ENCODE data around the gene GRK5.

GRK5 gene

DNA sequence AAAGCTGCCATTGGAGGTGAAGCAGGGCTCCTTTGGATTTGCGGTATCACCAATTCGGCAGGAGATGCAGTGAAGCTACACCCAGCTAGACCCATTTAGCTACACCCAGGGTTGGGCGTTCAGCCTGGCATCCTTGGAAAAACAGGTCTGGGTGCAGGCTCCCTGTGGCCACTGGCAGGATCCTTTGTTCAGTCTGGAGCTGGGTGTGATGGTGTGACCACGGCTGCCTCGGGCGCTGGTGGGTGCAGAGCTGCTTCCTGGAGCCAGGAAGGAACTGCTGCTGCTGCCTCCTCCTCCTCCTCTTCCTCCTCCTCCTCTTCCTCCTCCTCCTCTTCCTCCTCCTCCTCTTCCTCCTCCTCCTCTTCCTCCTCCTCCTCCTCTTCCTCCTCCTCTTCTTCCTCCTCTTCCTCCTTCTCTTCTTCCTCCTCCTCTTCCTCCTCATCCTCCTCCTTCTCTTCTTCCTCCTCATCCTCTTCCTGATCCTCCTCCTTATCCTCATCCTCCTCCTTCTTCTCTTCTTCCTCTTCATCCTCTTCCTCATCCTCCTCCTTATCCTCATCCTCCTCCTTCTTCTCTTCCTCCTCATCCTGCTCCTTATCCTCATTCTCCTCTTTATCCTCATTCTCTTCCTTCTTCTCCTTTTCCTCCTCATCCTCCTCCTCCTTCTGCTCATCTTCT, 84.0 kb downstream of the GRK5 start:
- Histone ChIP-seq H3K27ac (ENCODE audit: low read depth, low read length) (no peak overlapping the region), H3K4me1 (ENCODE audit: insufficient read depth, low read length) (peaks cover 33% of the 10 kb centered on the region), H3K9ac (ENCODE audit: low read length) (no peak overlapping the region), H3K27me3 (ENCODE audit: control insufficient read depth in 1 of 2, insufficient read depth in 2 of 2, low read length in 2 of 2) (no peaks in the 10 kb centered on the region), H3K4me3 (ENCODE audit: low read depth in 1 of 2, low read length in 2 of 2) (no peak overlapping the region), H3K36me3 (ENCODE audit: insufficient read depth, low read length) (no peaks in the 10 kb centered on the region), H3K9me3 (ENCODE audit: low read length) (no peaks in the 10 kb centered on the region)

DNA sequence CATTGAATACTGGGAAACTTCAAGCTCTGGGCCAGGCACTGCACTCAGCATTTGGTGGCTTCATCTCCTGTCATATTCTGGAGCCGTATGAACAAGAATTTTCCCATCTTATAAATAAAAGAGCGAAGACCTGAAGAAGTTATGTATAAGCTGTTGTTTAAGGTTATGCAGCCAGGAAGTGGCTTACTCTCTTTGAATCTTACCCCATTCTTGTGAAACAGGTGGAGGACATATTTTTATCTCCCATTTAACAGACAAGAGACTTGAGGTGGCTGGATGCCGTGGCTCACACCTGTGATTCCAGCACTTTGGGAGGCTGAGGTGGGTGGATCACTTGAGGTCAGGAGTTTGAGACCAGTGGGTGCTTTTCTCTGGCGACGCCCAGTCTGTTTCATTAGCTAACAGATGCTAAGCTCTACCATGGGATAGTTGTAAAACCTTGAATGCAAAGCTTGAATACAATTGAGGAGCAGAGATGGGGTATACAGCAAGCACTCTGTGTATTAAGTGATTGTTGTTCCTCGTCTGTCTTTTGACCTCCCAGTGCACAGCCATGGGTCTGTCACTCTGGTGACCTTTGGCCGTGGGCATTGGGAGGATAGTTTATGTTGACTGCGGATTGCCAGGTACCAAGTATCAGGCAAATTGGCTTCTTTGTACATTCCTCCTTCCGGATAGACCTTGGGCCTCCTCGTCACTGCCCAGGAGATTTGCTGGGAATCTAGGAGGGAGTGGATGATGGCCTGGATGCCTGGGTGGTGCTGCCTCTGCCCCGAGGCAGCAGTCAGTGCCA, 85.8 kb downstream of the GRK5 start:
- no peaks in the 10 kb centered on the region for H3K36me3 ChIP-seq (ENCODE audit: insufficient read depth, low read length)
- H3K4me1 ChIP-seq (ENCODE audit: insufficient read depth, low read length) = peaks cover 25% of the 10 kb centered on the region
- H3K27me3 ChIP-seq (ENCODE audit: control insufficient read depth in 1 of 2, insufficient read depth in 2 of 2, low read length in 2 of 2) = no peaks in the 10 kb centered on the region
- H3K4me3 ChIP-seq (ENCODE audit: low read depth in 1 of 2, low read length in 2 of 2) = no peak overlapping the region
- H3K9me3 ChIP-seq (ENCODE audit: low read length) = no peaks in the 10 kb centered on the region
- no peak overlapping the region for H3K27ac ChIP-seq (ENCODE audit: low read depth, low read length)
- no peak overlapping the region for H3K9ac ChIP-seq (ENCODE audit: low read length)

DNA sequence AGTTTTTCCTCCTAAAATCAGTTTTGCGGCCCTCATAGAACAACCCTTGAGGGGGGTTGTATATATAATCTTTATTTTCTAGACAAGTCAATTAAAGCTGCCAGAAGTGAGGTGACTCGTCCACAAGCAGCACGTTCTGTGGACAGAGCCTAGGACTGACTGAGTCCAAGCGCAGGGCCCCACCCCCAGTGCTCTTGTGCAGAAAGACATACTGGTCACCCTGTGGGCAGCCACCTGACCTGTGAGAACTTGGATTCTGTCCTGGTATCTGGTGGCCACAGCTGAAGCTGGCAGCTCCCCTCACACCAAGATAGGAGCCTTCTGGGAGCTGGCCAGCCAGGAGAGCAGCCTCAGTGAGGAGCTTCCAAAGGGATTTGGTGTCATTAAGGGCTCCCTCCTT, 89.3 kb downstream of the GRK5 start:
- Histone ChIP-seq H3K4me1 (ENCODE audit: insufficient read depth, low read length) (peaks cover 31% of the 10 kb centered on the region), H3K4me3 (ENCODE audit: low read depth in 1 of 2, low read length in 2 of 2) (no peak overlapping the region), H3K9ac (ENCODE audit: low read length) (no peak overlapping the region), H3K27me3 (ENCODE audit: control insufficient read depth in 1 of 2, insufficient read depth in 2 of 2, low read length in 2 of 2) (no peaks in the 10 kb centered on the region), H3K36me3 (ENCODE audit: insufficient read depth, low read length) (no peaks in the 10 kb centered on the region), H3K9me3 (ENCODE audit: low read length) (no peaks in the 10 kb centered on the region), H3K27ac (ENCODE audit: low read depth, low read length) (no peak overlapping the region)

DNA sequence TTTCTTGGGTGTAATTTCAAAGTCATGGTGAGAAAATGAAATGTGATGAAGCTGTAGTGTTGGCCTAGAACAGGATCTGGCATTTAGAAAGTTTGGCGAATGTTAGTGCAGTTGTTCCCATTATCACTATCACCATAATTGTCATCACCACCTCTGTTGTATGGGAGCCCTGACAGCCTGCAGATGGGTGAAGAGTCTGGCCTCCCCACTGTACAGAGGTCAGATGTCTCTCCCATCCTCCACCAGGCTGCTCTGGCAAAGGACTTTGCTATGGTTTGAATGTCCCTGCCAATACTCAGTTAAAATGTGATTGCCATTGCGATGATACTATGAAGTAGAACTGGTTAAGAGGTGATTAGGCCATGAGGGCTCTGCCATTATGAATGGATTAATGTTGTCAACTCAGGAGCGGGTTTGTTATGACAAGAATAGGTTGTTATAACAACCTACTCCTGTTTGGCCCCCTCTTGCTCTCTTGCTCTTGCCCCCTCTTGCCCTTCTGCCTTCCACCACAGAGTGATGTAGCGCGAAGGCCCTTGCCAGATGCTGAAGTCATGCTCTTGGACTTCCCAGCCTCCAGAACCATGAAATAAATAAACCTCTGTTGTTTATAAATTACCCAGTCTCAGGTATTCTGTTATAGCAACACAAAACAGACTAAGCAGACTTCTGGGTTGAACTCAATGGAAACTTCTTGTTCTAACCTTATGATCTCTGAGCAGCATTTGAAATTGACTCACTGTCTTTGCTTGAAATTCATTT, 90.0 kb downstream of the GRK5 start:
- H3K27me3 ChIP-seq (ENCODE audit: control insufficient read depth in 1 of 2, insufficient read depth in 2 of 2, low read length in 2 of 2) = no peaks in the 10 kb centered on the region
- no peak overlapping the region for H3K4me3 ChIP-seq (ENCODE audit: low read depth in 1 of 2, low read length in 2 of 2)
- no peaks in the 10 kb centered on the region for H3K36me3 ChIP-seq (ENCODE audit: insufficient read depth, low read length)
- H3K27ac ChIP-seq (ENCODE audit: low read depth, low read length) = peak overlapping the region; percentile 29
- H3K9me3 ChIP-seq (ENCODE audit: low read length) = no peaks in the 10 kb centered on the region
- H3K9ac ChIP-seq (ENCODE audit: low read length) = no peak overlapping the region
- peaks cover 38% of the 10 kb centered on the region for H3K4me1 ChIP-seq (ENCODE audit: insufficient read depth, low read length)

DNA sequence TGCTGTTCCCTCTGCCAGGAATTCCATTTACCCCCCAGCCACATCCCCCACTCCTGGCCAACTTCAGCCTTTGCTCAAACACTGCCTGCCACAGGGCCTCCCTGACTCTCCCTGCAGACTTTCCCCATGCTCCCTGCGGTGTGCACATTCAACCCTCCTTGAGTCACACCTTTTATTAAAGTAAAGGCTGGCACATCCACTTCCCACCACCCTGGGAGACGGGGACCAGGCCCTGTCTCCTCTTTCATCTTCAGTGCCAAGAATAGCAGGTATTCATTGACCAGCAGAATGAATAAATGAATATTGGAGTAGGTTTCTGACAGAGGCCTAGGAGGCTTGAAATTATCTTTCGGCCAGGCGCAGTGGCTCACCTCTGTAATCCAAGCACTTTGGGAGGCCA, 91.4 kb downstream of the GRK5 start:
- Histone ChIP-seq H3K4me3 (ENCODE audit: low read depth in 1 of 2, low read length in 2 of 2) (no peak overlapping the region), H3K36me3 (ENCODE audit: insufficient read depth, low read length) (no peaks in the 10 kb centered on the region), H3K4me1 (ENCODE audit: insufficient read depth, low read length) (peaks cover 44% of the 10 kb centered on the region), H3K27me3 (ENCODE audit: control insufficient read depth in 1 of 2, insufficient read depth in 2 of 2, low read length in 2 of 2) (no peaks in the 10 kb centered on the region), H3K27ac (ENCODE audit: low read depth, low read length) (no peak overlapping the region), H3K9me3 (ENCODE audit: low read length) (no peaks in the 10 kb centered on the region), H3K9ac (ENCODE audit: low read length) (no peak overlapping the region)

DNA sequence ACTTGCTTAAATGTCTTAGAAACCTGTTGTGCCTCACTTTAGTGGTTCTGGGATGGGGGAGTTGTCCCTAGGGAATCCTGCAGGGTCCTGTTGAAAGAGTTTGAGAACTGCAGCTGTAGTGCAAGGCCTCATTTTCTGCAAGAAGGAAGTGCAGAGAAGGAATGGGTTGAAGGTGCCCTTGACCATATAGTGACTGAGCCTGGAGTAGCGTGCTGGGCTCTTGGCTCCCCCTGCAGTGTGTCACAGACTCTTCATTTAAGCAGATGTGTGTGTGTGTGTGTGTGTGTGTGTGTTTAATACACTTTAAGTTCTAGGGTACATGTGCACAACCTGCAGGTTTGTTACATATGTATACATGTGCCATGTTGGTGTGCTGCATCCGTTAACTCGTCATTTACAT, 92.2 kb downstream of the GRK5 start:
- Histone ChIP-seq H3K4me3 (ENCODE audit: low read depth in 1 of 2, low read length in 2 of 2) (no peak overlapping the region), H3K4me1 (ENCODE audit: insufficient read depth, low read length) (peaks cover 44% of the 10 kb centered on the region), H3K27me3 (ENCODE audit: control insufficient read depth in 1 of 2, insufficient read depth in 2 of 2, low read length in 2 of 2) (no peaks in the 10 kb centered on the region), H3K36me3 (ENCODE audit: insufficient read depth, low read length) (no peaks in the 10 kb centered on the region), H3K9me3 (ENCODE audit: low read length) (no peaks in the 10 kb centered on the region), H3K27ac (ENCODE audit: low read depth, low read length) (peak overlapping the region; percentile 17), H3K9ac (ENCODE audit: low read length) (no peak overlapping the region)

DNA sequence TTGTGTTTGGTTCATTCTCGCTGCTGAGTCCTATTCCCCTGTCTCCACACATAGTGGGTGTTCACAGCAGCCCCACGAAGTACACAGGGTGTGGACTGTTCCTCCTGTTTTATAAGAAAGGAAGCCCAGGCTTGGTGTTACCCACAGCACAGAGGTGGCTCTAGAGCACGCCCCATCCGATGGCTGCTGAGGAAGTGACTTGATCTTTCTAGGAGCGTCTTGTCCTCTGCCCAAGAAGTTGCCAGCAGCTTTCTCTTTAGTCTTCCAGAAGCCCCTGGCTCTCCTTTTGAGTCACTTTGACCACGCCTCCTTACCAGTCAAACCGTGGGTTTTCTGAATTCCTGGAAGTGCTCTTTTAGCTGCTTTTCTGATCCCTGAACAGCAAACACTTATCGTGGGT, 94.0 kb downstream of the GRK5 start:
- no peaks in the 10 kb centered on the region for H3K27me3 ChIP-seq (ENCODE audit: control insufficient read depth in 1 of 2, insufficient read depth in 2 of 2, low read length in 2 of 2)
- no peak overlapping the region for H3K9ac ChIP-seq (ENCODE audit: low read length)
- H3K4me3 ChIP-seq (ENCODE audit: low read depth in 1 of 2, low read length in 2 of 2) = no peak overlapping the region
- no peak overlapping the region for H3K27ac ChIP-seq (ENCODE audit: low read depth, low read length)
- no peaks in the 10 kb centered on the region for H3K9me3 ChIP-seq (ENCODE audit: low read length)
- H3K4me1 ChIP-seq (ENCODE audit: insufficient read depth, low read length) = peaks cover 62% of the 10 kb centered on the region
- H3K36me3 ChIP-seq (ENCODE audit: insufficient read depth, low read length) = no peaks in the 10 kb centered on the region

DNA sequence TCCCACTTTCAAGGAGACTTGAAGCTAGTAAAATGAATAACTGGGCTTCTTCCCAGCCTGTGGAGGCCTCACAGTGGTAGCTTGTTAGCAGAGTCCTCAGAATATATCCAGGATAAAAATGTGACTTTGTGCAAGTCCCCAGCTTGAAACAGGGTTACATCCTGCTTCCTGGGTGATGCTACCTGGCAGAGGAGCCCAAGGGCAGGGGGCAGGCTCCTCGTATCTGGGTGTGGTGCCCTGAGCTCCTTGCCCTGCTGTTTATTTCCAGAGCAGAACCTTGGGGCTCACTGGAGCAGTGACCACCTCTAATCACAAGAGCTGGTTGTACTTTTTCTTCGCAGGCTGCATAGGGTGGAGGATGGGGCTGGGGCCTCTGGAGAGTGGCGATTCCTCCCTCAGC, 94.8 kb downstream of the GRK5 start:
- Histone ChIP-seq H3K27ac (ENCODE audit: low read depth, low read length) (peak overlapping the region; percentile 3), H3K27me3 (ENCODE audit: control insufficient read depth in 1 of 2, insufficient read depth in 2 of 2, low read length in 2 of 2) (no peaks in the 10 kb centered on the region), H3K9ac (ENCODE audit: low read length) (no peak overlapping the region), H3K4me1 (ENCODE audit: insufficient read depth, low read length) (peaks cover 70% of the 10 kb centered on the region), H3K9me3 (ENCODE audit: low read length) (no peaks in the 10 kb centered on the region), H3K36me3 (ENCODE audit: insufficient read depth, low read length) (no peaks in the 10 kb centered on the region), H3K4me3 (ENCODE audit: low read depth in 1 of 2, low read length in 2 of 2) (no peak overlapping the region)

DNA sequence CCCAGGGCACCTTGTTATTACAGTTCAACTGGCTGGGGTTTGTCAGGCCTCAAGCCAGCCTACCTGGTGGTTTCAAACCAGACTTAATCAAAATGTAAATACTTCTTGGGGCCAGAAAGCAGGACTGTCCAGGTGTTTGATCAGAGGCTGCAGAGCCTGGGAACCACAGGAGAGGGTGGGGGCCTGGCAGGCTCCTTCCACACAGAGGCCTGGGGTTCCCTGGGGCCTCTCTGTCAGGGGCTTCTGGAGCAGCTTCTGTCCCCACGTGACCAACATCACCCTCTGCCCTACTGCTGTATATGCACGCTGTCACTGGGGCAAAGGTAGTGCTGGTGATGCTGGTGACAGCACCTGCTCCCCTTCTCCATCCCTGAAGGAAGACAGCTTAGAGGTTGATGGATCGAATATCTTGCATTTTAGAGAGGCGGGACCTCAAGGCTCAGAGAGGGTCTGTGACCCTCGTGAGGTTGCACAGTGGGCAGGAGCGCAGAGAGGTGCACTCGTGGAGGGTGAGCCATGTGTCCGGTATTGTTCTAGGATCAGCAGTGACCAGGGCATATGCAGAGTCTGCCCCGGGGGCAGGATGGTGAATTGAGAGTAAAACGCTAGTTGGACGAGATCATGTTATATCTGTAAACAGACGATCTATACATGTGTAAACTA, 95.4 kb downstream of the GRK5 start:
- H3K9me3 ChIP-seq (ENCODE audit: low read length) = no peaks in the 10 kb centered on the region
- no peak overlapping the region for H3K4me3 ChIP-seq (ENCODE audit: low read depth in 1 of 2, low read length in 2 of 2)
- H3K27me3 ChIP-seq (ENCODE audit: control insufficient read depth in 1 of 2, insufficient read depth in 2 of 2, low read length in 2 of 2) = no peaks in the 10 kb centered on the region
- H3K9ac ChIP-seq (ENCODE audit: low read length) = no peak overlapping the region
- H3K4me1 ChIP-seq (ENCODE audit: insufficient read depth, low read length) = peaks cover 72% of the 10 kb centered on the region
- H3K36me3 ChIP-seq (ENCODE audit: insufficient read depth, low read length) = no peaks in the 10 kb centered on the region
- peak overlapping the region; percentile 3 for H3K27ac ChIP-seq (ENCODE audit: low read depth, low read length)

DNA sequence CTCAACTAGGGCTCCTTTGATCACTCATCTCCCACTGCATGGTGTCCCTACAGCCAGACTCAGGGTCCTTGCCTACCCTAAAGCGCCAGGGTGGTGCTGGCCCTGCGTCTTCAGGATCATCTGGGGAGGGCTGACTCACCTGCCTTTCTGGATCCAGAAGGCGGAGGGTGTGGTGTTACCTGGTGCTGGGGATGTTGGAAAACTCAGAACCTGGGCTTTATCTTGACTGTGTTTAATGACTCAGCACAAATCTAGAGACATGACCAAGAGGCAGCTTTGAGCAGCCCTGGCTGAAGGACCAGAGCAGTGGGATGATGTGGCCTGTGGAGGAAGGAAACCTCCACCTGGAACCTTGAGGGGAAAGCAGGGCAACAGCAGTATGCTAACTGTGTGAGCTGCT, 96.5 kb downstream of the GRK5 start:
- H3K27ac ChIP-seq (ENCODE audit: low read depth, low read length) = no peak overlapping the region

DNA sequence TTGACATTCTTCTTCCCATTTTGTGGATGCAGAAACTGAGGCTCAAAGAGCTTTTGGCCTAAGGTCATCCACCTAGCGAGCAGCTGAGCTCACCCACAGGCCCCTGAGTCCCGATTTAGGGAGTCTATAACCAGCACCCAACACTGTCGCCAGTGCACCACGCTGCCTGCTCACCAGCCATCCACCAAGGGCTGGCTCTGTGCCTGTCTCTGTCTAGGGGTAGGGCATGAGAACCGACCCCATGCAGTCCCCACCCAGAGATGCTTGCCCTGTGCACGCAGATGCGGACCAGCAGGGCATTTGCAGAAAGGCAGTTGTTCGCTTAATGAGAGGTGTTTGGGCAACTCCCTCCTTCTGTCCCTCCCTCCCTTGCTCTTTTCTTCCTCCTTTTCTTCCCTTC, 97.2 kb downstream of the GRK5 start:
- peaks cover 62% of the 10 kb centered on the region for H3K4me1 ChIP-seq (ENCODE audit: insufficient read depth, low read length)
- H3K36me3 ChIP-seq (ENCODE audit: insufficient read depth, low read length) = no peaks in the 10 kb centered on the region
- H3K27ac ChIP-seq (ENCODE audit: low read depth, low read length) = no peak overlapping the region
- H3K9me3 ChIP-seq (ENCODE audit: low read length) = no peaks in the 10 kb centered on the region
- no peak overlapping the region for H3K9ac ChIP-seq (ENCODE audit: low read length)
- no peak overlapping the region for H3K4me3 ChIP-seq (ENCODE audit: low read depth in 1 of 2, low read length in 2 of 2)
- no peaks in the 10 kb centered on the region for H3K27me3 ChIP-seq (ENCODE audit: control insufficient read depth in 1 of 2, insufficient read depth in 2 of 2, low read length in 2 of 2)

More for the DNA sequence above, 96.5 kb downstream of the GRK5 start:
- Histone ChIP-seq H3K4me1 (ENCODE audit: insufficient read depth, low read length) (peaks cover 69% of the 10 kb centered on the region), H3K36me3 (ENCODE audit: insufficient read depth, low read length) (no peaks in the 10 kb centered on the region), H3K4me3 (ENCODE audit: low read depth in 1 of 2, low read length in 2 of 2) (no peak overlapping the region), H3K9ac (ENCODE audit: low read length) (no peak overlapping the region), H3K9me3 (ENCODE audit: low read length) (no peaks in the 10 kb centered on the region), H3K27me3 (ENCODE audit: control insufficient read depth in 1 of 2, insufficient read depth in 2 of 2, low read length in 2 of 2) (no peaks in the 10 kb centered on the region)
